Panc1 (cell line): ENCODE results near the gene LATS2. TPM values are rescaled to one million over a fixed set of nuclear protein-coding genes. Genes with fewer than 3 reads are reported as not detected.

Experiments used
- ATAC-seq: fragments of 200-7000 bp; cut with Tn5 transposase; 2 replicates; pipeline ENCODE4 v1.9.1; 2020; ENCODE audit warnings: mild to moderate bottlenecking, moderate library complexity
- BruUV-seq: library from RNA; stranded (reverse); fragments of 400-500 nt; replicated peaks from 2 replicates; lab custom pipeline; 2021; lab: Mats Ljungman, UMichigan
- CTCF ChIA-PET: fragments of 300-600 bp; sonication (Branson Sonifier 250); formaldehyde crosslinking; loops from one replicate; lab custom pipeline; 2022; ENCODE audit warnings: antibody characterized with exemption; lab: Charles Lee
- POLR2A ChIA-PET: fragments of 300-600 bp; sonication (Branson Sonifier 250); formaldehyde crosslinking; loops from one replicate; lab custom pipeline; 2022; ENCODE audit warnings: antibody characterized with exemption; lab: Charles Lee
- DNase-seq: peaks from one replicate; pipeline ENCODE4 v3.0.0-alpha.2; 2010; ENCODE audit warnings: low read depth, low spot score
- H3K27ac ChIP-seq: 2 replicates; pipeline ENCODE4 v1.5.1; 2011; ENCODE audit warnings: mild to moderate bottlenecking, low read length, inconsistent platforms
- H3K27me3 ChIP-seq: fragments of 200-500 bp; sonication (Bioruptor generic); 2 replicates; pipeline ENCODE4 v1.6.0; 2014; ENCODE audit warnings: low read length, inconsistent platforms; ENCODE audit not compliant: control insufficient read depth, insufficient read depth
- H3K36me3 ChIP-seq: fragments of 200-500 bp; sonication (Bioruptor generic); 2 replicates; pipeline ENCODE4 v1.5.1; 2014; ENCODE audit warnings: inconsistent platforms, mild to moderate bottlenecking, low read length, moderate library complexity; ENCODE audit not compliant: control insufficient read depth, insufficient read depth
- H3K4me1 ChIP-seq: 2 replicates; pipeline ENCODE4 v1.5.1; 2011; ENCODE audit warnings: inconsistent platforms, mild to moderate bottlenecking, low read length, moderate library complexity; ENCODE audit not compliant: control insufficient read depth, insufficient read depth
- H3K4me3 ChIP-seq, 2 experiments: 2 replicates each; pipeline ENCODE4 v1.5.1; 2011 to 2012; ENCODE audit warnings: low read depth in 2 of 2, low read length in 2 of 2, mild to moderate bottlenecking in 2 of 2, inconsistent platforms in 1 of 2, moderate library complexity in 1 of 2
- H3K9me3 ChIP-seq: fragments of 200-500 bp; sonication (Bioruptor generic); 2 replicates; pipeline ENCODE4 v1.5.1; 2014; ENCODE audit warnings: low read depth, mild to moderate bottlenecking, inconsistent platforms, low read length, moderate library complexity; ENCODE audit not compliant: control insufficient read depth, insufficient read depth
- CTCF ChIP-seq: fragments of 450-650 bp; IDR thresholded peaks from 2 replicates; pipeline ENCODE4 v1.5.1; 2017; ENCODE audit warnings: mild to moderate bottlenecking
- POLR2AphosphoS5 ChIP-seq: IDR thresholded peaks from 2 replicates; pipeline ENCODE4 v1.6.1; 2012; ENCODE audit warnings: mild to moderate bottlenecking, low read depth, low read length, moderate library complexity
- REST ChIP-seq, 2 experiments: IDR thresholded peaks; 2 replicates each; pipeline ENCODE4 v1.6.1; 2011 to 2012; ENCODE audit warnings: low read depth in 2 of 2, control low read depth in 1 of 2, low read length in 1 of 2, mild to moderate bottlenecking in 1 of 2, moderate library complexity in 1 of 2; ENCODE audit not compliant: insufficient read depth in 1 of 2
- SIN3A ChIP-seq: IDR thresholded peaks from 2 replicates; pipeline ENCODE4 v1.6.1; 2012; ENCODE audit warnings: low read depth, mild to moderate bottlenecking, low read length, moderate library complexity, borderline replicate concordance; ENCODE audit not compliant: insufficient read depth
- TCF7L2 ChIP-seq: IDR thresholded peaks from 2 replicates; pipeline ENCODE4 v1.6.1; 2011; ENCODE audit warnings: mild to moderate bottlenecking, low read depth, low read length, inconsistent platforms
- in situ Hi-C: cut with HindIII; loops from 2 replicates; pipeline ENCODE4 v1.10.0; 2016; ENCODE audit warnings: low sequenced_read_pairs, low pct_unique_long_range_greater_than_20kb
- intact Hi-C: fragments of 100-400 bp; cut with micrococcal nuclease; formaldehyde crosslinking; loops from one replicate; pipeline ENCODE4 v1.10.0; 2022; ENCODE audit not compliant: unreplicated experiment
- total RNA-seq: library from RNA; stranded (reverse); gene quantifications from one replicate; pipeline ENCODE4 v1.2.1, GENCODE V29; 2021; ENCODE audit not compliant: unreplicated experiment

The LATS2 gene
- total RNA-seq, 1 experiment from 2014 or later, result 24.5 TPM

- TF ChIP-seq TCF7L2 (no peak), POLR2AphosphoS5 (no peak), REST (IDR thresholded peaks at IDR 0.05; ENCODE audit: insufficient read depth in 1 of 2, low read depth in 2 of 2, low read length in 1 of 2) (no peak)
- BruUV-seq, result no TSS peak
- no peaks in the 10 kb centered on the region for H3K36me3 ChIP-seq
- intact Hi-C loops, result no loop called here
- DNase-seq (no peak), ATAC-seq (peak; percentile 80)
- in situ Hi-C loops, result no loop called here
- ChIA-PET POLR2A (interaction anchor here (0.6 kb wide), 2 partner anchors 14 to 351 kb away, joined by 4 to 8 read pairs; no protein-coding TSS in a partner anchor), CTCF (interaction anchor here (0.7 kb wide), 1 partner anchor 554 kb away, joined by 3 read pairs; no protein-coding TSS in a partner anchor)
- H3K27me3 ChIP-seq, result no peaks in the 10 kb centered on the region
- H3K4me1 ChIP-seq, result peaks cover 11% of the 10 kb centered on the region
- peak overlapping the region; percentile 44 to 63 for H3K4me3 ChIP-seq
- peak overlapping the region; percentile 48; the same call in 1 of the 2 replicates for H3K27ac ChIP-seq
- H3K9me3 ChIP-seq, result no peaks in the 10 kb centered on the region
These were observed 14.2 kb upstream of the LATS2 start for GRCh38 chr13:21075379-21076249.

GRCh38 chr13:21075011-21075378 lies 13.6 kb upstream of the LATS2 start:
- Histone ChIP-seq H3K27me3 (no peaks in the 10 kb centered on the region), H3K36me3 (no peaks in the 10 kb centered on the region), H3K9me3 (no peaks in the 10 kb centered on the region), H3K4me1 (peaks cover 8% of the 10 kb centered on the region), H3K4me3 (peak overlapping the region; percentile 44 to 63), H3K27ac (peak overlapping the region; percentile 48; the same call in 1 of the 2 replicates)
- in situ Hi-C loops (no loop called here), intact Hi-C loops (no loop called here)
- TF ChIP-seq CTCF (no peak), POLR2AphosphoS5 (no peak), SIN3A (no peak), REST (IDR thresholded peaks at IDR 0.05; ENCODE audit: insufficient read depth in 1 of 2, low read depth in 2 of 2, low read length in 1 of 2) (no peak), TCF7L2 (no peak)
- ChIA-PET CTCF (interaction anchor here (0.7 kb wide), 1 partner anchor 553 kb away, joined by 3 read pairs; no protein-coding TSS in a partner anchor), POLR2A (interaction anchor here (0.6 kb wide), 2 partner anchors 13 to 350 kb away, joined by 4 to 8 read pairs; no protein-coding TSS in a partner anchor)
- peak; percentile 39 for ATAC-seq
- DNase-seq, result no peak
- BruUV-seq, result no TSS peak
